ENCODE data around the gene DAB2.

Gene DAB2

DNA sequence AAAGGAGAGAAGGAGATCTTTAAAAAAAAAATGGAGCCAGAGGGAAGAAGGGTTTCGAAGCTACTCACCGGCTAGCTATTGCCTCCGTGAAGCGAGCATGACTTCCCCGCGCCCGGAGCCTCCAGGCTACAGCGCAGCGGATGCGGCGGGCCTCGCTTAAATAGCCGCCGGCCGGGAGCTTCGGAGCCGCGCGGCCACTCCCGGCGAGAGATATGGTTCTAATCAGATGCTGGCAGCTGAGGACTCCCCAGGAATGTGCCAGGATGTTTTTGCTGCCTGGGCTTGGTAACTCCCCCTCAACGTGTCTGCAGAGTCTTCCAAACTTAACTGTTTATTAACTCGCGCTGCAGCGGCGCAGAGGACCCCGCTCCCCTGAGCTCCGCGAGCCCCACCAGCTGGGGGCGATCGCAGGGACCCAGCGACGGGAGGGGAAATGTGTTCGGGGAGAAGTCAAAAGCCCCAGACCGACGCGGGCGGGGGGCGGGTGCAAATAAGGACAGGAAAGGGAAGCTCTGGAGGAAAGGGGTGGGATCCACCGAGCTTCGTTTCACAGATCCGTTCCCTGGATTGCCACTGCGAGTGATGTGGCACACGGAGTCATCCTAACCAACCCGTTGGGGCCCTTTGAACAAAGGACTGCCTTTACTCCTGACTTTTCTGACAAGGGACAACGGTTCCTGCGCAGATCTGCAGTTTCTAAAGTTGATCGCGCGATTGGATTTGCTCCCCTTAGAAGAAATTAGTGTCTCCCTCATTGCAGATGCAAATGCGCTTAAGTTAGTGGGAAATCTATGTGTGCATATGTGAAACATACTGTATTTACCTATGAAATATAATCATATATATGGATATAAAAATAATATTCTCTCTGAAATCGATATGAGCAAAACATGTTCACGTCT lies at the start of gene DAB2:
TSS of gene DAB2 (minus strand) at position 245 of the 902 bp plus-strand sequence. CDS start 30,660 bp downstream, outside the sequence.
- DNase-seq = peak; percentile 24

DNA sequence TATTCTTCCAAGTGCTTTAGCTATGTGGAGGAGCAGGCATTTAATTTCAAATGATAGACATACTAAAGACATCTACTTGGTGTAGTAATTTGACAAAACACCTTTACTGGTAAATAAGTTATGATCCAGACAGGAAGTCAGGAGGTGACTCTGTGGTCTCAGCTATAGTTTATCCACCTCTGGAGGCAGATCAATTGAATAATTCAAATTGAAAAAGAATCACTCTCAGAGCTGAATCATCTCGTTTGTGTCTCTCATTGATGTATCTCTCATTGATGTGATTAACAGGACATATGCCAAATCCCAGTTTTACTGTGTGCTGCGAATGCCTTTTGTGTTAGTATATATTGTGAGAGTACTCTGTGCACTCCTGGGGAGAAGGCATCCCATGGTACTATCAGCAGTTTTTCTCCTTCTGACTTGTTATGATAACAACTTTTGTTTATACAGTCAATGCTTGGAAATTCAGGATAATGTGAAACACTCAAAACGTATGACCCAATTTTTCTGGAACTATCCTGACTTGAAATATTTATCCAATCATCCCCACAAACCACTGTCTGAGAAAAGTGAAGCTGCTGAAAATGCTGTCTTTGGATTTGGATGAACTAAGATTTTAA lies 48.5 kb upstream of the DAB2 start:
- no peak for DNase-seq

DNA sequence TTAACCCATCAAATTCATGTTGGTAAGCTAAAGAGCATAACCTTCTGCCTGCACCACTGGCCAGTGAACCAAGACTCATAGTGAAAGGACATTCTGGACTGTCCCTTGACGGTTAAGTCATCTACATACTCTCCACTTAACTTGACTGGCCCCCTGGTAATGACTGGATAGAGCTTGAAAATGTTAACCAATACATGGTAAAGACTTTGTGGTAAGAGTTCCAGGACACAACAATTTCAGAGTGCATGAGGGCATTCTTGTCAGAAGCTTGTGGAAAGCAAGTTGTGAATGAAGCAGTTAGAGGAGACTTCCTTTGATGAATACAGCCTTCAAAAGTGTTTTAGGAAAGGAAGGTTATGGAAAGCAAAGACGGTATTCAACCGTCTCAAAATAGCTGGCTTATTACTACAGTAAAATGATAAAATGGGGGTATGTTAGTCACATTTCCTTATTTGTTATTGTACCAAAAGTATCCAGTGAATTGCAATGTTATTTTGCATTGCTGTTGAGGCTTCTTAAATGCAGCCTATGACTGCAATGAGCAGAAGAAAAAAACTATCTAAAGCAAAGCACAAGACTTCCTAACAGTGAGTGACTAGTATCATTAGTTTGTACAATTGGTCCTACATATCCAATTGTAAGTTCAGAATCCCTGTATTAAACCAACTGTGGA lies 47.2 kb upstream of the DAB2 start:
- DNase-seq = no peak

DNA sequence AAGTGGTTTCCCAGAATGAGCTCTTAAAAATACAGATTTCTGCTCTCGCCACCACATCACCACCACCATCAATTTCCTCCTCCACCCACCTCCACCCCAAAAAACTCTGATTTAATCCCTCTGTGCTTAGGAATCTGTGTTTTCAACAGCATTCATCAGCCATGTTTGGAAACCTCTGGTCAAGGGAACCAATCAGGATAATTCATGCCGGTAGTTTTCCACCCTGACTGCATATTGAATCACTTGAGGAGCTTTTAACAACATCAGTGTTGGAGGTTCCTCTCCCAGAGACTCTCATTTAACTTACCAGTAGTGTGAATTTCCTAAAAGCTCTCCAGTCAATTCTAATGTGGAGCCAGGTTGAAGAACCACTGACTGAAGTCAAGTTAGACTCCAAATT lies 46.0 kb upstream of the DAB2 start:
- DNase-seq = no peak

DNA sequence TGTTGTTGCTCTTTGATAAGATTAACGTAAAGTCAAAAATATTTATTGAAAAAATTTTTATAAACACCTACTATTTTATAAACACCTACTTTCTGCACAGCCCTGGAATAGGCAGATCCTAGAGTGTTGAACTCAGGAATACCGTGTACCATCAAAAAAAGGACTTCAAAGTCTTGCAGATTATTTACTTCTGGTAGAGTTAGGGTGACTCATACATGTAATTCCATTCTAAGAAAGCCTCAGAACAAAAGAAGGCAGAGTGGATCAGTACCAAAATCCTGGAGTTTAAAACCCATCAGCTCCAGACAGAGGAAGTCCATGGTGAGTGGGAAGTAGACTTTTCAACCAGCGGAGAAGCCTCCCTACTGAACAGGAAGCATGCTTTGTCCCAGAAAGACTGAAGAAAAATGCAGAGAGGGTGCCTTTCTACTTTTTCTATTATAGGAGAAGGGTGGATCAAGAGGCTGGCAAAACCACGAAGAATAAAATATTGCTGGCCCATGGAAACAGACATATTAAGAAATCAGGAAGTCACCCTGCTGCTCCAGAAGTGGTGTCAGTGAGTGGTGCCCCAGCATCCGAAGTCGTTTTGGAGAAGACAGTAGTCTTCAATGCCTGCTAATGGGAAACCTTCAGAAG lies 45.1 kb upstream of the DAB2 start:
- DNase-seq = no peak

DNA sequence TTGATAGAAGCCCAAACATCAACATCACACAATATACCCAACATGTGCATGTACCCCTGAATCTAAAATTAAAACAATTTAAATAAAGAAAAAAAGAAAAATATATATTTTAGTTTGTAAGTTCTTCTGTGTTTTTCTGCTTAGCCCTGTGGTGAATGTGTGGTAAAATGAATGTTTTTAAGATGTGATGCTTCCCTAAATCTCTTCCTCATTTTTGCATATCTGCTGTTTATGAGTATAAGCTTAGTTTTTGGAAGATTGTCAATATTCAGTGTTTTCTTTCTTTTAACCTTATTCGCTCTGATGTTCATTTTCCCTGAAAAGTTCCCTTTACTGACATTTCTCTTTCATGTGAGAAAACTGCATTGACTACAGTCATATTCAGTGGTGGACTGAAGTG lies 44.4 kb upstream of the DAB2 start:
- no peak for DNase-seq

DNA sequence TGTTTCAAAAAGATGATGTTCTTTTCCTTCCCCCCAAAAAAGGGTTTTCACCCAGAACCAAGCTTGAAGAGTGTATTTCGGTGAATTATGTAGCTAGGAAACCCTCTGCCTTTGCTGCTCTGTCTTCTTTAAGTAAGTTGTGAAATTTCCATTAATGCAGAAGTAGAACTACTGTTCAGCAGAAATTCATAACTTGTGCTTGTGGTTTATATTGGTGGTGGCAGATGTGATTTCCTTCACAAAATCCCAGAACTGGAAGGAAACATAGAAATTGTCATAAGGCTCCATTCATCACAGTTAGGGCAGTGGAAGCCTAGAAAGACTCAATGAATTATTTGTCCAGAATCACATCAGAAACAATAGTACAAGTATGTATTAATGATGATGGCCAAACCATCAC lies 42.1 kb upstream of the DAB2 start:
- no peak for DNase-seq

DNA sequence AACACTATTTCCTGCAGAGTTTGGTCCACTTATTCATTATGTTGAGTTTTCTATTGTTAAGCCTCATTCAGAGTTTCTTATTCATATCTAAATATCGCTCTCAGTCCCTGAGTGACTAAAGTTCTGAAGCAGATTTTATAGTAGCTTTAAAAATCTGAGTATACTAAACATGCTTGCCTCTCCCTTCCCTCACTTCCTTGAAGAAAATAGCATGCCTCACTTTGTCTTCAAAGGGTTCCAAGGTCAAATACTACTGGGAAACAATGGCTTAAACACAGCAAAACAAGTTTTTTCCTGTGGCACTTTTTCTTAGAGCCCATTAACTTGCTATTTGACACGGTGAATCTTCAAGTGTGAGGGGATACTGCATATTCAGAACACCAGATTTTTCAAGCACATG lies 41.1 kb upstream of the DAB2 start:
- no peak for DNase-seq

DNA sequence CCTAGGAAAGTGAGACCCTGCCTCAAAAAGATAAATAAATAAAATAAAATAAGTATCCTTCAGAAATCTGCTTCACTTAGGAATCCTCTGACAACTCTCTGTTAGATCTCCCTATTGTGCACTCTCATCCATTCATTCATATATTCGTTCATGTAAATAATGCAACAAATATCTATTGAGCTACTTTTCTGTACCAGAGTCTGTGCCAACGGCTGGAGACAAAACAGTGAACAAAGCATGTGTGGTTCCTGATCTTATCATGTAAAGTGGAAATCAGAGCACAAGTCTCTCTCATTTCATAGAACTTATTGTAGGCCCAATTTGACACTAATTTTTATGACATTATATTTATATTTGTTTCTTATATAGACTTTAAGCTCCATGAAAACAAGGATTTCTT lies 40.3 kb upstream of the DAB2 start:
- no peak for DNase-seq

DNA sequence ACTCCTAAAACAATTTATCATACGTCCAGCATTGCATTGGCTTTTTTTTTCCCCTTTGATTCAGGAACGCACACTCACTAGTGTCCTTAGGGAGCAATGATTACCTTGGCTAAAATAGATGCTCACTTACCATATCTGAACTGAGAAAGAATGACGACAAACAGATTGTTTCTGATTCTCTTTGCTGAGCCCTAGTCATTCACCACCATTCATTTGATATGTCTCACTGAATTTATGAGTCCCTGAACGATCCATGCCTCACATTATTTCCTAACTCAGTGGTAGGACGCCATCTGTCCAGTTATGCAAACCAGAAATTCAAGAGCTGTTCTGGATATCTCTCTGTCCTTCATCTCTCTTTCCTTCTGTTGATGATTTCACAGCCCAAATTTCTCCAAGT lies 39.3 kb upstream of the DAB2 start:
- no peak for DNase-seq

DNA sequence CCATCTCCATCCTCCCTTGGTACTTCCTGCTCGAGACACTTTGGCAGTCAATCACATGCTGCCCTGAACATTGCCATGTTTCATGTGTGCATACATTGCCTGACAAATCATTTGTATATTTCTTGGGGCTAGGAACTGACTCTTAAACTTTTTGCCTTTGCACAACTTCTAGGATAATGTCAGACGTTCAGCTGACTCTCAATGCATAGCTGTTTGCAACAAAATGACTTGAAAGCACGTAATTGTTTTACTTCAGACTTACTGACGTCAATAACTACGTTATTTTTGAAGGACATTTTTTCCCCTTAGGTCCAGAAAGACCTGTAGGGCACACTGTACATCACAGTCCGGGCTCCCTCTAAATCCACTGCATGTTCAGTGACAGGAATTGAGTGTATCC lies 37.4 kb upstream of the DAB2 start:
- DNase-seq = no peak

DNA sequence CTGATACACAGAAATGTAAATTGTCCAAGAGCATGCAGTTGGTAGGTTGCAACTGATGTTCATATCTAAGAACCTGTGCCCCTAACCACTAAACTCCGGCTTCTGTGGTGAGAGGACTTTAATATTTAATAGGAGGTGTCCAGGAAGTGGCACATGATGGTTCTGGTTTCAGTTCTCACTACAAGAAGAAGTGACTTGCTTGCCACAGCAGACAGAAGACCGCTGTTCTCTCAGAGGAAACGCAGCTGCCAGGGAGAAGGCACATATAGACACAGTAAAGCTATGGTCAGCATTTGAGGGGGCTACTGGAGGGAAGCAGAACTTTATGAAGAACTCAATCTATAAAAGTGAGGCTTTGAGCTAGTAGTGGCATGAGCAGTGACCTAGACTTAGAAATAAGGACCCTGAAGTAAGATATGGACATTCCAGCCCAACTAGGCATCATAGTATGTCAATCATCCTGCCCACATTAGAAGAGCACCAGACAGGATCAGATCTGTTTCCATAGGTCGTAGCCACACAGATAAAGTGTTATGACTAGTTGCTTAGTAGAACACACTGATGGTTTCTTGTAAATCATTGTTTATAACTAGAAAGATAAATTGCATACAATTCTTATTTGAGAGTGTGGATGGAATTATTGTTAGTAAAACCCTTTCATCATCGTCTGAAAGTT lies 36.4 kb upstream of the DAB2 start:
- DNase-seq = no peak

DNA sequence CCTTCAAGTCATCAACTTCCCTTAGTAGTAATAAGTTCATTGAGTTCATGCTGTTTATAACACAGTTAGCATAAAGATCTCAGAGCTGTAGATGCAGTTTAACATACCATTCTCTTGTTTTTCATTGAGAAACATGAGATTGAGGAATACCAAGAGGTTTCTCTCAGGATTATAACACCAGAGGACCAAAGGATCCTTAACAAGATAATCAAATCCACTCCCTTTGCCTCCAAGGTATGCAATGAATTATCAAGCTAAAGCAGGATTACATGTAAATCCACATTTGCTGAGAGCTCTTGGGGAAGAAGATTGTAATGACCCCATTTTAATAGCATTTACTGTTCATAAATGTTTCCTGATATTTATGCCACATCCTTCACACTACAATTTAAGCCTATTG lies 35.1 kb upstream of the DAB2 start:
- DNase-seq = no peak

DNA sequence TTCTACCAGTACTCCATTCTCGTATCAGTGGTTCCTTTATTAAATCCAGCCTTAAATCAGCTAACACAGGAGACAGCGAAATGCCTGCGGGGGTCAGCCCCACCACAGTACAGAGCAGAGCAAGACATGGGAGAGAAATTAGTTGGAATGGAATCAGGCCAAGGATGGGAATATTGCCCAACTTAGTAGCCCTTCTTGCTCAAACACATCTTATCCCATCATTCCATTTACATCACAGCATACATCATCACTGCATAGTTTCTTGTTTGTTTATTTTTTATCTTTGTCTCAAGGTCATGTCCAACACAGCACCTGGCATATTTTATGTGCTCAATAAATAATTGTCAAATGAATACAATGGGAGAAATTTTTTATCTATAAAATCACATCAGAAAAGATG lies 34.3 kb upstream of the DAB2 start:
- DNase-seq = no peak

DNA sequence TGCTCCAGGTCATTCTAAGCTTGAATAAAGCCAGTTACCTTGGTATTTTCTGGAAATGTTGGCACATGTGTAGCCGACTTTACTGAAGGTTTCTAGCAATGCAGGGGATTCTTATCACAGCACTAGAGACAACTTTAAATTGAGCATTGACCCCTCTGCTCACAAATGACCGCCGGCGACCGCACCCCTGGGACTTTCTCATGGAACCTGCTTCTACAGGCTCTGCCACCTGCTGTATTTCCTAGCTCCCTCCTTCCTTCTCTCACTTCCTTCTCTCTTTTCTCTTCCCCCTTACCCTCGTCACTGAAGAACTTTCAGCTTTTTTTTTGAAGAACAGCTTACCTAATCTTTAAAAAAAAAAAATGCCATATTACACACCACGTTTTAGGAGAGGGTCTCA lies 30.9 kb upstream of the DAB2 start:
- no peak for DNase-seq

DNA sequence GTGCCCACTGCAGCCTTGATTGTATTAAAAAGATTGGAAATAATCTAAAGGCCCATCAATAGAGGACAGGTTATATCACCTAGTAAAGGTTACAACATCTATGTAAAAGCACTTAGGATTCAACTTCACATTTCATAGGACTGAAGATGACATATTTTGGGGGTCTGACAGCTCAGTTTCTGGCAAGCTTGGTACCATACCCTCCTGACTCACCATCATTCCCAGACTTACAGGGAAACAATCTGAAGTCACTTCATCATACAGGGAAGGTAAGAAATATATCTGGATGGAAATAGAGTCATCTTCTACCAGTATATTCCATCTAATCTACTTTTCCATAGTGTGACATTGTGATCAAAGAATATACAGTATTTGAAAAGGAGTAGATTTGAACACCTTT lies 28.8 kb upstream of the DAB2 start:
- DNase-seq = no peak

DNA sequence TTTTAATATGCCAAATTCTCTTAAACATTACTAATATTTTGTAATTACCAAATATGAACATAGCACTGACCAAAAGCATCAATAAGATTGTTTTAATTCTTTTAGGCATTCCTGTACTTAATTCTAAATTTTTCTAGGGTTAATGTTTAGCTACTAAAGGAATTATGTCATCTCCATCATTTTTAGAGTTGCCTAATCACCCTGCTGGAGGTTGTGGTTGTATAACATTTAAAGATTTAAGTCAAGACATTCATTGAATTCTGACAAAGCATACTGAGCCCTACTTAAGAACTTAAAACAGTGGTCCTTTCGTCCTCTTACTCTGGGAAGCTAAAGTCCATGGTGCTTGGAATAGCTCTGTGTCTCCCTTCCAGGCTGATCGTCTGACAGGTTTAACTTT lies 28.1 kb upstream of the DAB2 start:
- DNase-seq = no peak

DNA sequence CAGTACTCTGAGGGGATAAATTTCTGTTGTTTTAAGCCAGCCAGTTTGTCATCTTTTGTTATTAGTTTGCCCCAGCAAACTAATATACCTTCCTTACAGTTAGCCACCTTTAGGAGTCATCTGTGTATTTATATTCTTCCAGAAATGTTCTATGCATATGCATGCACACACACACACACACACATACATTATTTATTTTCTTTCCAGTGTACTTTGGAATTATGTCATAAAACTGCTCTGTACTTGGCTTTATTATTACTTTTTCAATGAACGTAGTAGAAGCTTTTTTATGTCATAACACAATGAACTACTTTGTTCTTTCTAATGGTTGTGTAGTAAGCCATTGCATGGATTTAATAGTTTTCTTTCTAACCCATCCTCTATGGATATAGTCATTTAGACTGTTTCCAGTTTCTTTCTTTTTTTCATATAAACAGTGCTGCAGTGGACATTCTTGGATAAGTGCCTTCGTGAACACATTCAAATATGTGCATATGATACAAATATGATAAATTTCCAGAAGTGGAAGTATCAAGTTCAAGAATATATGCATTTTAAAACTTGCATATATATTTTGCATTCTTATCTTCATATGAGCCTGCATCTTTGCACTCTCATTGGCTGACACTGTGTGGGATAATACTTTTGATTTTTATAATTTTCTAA lies 26.6 kb upstream of the DAB2 start:
- DNase-seq = no peak

DNA sequence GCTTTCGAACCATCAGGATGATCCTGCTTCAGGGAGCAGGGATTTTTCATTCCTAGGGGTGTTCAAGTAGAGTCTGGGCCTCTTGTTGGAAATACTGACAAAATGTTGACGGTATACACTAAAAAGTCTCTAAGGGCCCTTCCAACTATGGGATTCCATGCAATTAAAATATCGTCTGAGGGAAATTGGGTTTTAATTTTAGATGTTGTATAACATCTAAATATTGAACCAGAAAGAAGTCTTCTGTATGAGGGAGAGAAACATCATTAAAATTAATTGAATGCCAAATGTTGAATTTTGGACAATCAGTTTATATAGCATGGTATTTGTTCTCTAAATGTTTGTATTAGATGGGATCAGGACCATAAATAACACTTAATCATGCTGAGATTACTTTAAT lies 25.7 kb upstream of the DAB2 start:
- no peak for DNase-seq

DNA sequence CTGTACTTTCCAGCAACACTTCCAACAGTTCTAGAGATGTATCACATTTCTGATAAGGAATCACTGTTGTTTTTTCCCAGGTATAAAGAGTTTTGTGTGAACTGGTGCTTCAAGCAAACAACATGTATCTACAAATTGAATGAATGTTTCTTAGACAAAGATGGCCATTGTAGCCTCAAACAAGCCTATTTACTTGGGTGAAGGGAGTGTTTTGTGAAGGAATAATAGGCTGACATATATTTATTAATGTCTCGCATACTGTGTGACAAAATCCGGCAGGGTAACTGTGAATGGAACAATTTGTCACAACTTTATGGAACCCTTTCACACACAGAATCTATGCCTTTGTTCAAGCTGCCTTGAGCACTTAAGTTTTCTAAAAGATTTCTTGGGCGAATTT lies 24.8 kb upstream of the DAB2 start:
- DNase-seq = no peak

DNA sequence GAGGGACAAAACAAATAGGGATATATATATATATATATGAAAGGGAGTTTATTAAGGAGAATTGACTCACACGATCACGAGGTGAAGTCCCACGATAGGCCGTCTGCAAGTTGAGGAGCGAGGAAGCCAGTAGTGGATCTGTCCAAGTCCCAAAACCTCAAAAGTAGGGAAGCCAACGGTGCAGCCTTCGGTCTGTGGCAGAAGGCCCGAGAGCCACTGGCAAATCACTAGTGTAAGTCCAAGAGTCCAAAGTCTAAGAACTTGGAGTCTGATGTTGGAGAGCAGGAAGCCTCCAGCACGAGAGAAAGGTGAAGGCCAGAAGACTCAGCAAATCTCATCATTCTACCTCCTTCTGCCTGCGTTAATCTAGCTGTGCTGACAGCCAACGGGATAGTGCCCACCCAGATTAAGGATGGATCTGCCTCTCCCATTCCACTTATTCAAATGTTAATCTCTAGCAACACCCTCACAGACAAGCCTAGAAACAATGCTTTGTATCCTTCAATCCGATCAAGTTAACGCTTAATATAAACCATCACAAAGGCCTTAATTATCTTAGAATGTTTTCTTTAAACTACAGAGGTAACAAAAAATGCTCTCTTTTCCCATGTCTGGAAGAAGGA lies 23.8 kb upstream of the DAB2 start:
- DNase-seq = no peak

DNA sequence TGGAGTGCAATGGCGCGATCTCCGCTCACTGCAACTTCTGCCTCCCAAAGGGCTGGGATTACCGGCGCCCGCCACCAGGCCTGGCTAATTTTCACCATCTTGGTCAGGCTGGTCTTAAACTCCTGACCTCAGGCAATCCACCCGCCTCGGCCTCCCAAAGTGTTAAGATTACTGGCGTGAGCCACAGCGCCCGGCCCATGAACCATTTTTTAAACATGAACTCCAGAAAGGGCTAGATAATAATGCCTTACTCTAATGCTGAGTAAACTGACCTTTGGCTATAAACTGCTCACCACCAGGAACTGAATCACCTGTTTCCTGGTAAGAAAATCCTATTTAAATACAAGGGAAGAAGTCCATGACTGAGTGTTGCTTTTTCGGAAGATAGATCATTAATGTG lies 23.2 kb upstream of the DAB2 start:
- DNase-seq = no peak
